Panc1 (cell line): ENCODE data around the gene PCDH10. TPM values are rescaled to one million over a fixed set of nuclear protein-coding genes. Genes with fewer than 3 reads are reported as not detected.

Source experiments
- ATAC-seq: fragments of 200-7000 bp; cut with Tn5 transposase; 2 replicates; pipeline ENCODE4 v1.9.1; 2020; ENCODE audit warnings: mild to moderate bottlenecking, moderate library complexity
- BruUV-seq: library from RNA; stranded (reverse); fragments of 400-500 nt; replicated peaks from 2 replicates; lab custom pipeline; 2021; lab: Mats Ljungman, UMichigan
- CTCF ChIA-PET: fragments of 300-600 bp; sonication (Branson Sonifier 250); formaldehyde crosslinking; loops from one replicate; lab custom pipeline; 2022; ENCODE audit warnings: antibody characterized with exemption; lab: Charles Lee
- POLR2A ChIA-PET: fragments of 300-600 bp; sonication (Branson Sonifier 250); formaldehyde crosslinking; loops from one replicate; lab custom pipeline; 2022; ENCODE audit warnings: antibody characterized with exemption; lab: Charles Lee
- DNase-seq: peaks from one replicate; pipeline ENCODE4 v3.0.0-alpha.2; 2010; ENCODE audit warnings: low read depth, low spot score
- H3K27ac ChIP-seq: 2 replicates; pipeline ENCODE4 v1.5.1; 2011; ENCODE audit warnings: mild to moderate bottlenecking, low read length, inconsistent platforms
- H3K27me3 ChIP-seq: fragments of 200-500 bp; sonication (Bioruptor generic); 2 replicates; pipeline ENCODE4 v1.6.0; 2014; ENCODE audit warnings: low read length, inconsistent platforms; ENCODE audit not compliant: control insufficient read depth, insufficient read depth
- H3K36me3 ChIP-seq: fragments of 200-500 bp; sonication (Bioruptor generic); 2 replicates; pipeline ENCODE4 v1.5.1; 2014; ENCODE audit warnings: inconsistent platforms, mild to moderate bottlenecking, low read length, moderate library complexity; ENCODE audit not compliant: control insufficient read depth, insufficient read depth
- H3K4me1 ChIP-seq: 2 replicates; pipeline ENCODE4 v1.5.1; 2011; ENCODE audit warnings: inconsistent platforms, mild to moderate bottlenecking, low read length, moderate library complexity; ENCODE audit not compliant: control insufficient read depth, insufficient read depth
- H3K4me3 ChIP-seq, 2 experiments: 2 replicates each; pipeline ENCODE4 v1.5.1; 2011 to 2012; ENCODE audit warnings: low read depth in 2 of 2, low read length in 2 of 2, mild to moderate bottlenecking in 2 of 2, inconsistent platforms in 1 of 2, moderate library complexity in 1 of 2
- H3K9me3 ChIP-seq: fragments of 200-500 bp; sonication (Bioruptor generic); 2 replicates; pipeline ENCODE4 v1.5.1; 2014; ENCODE audit warnings: low read depth, mild to moderate bottlenecking, inconsistent platforms, low read length, moderate library complexity; ENCODE audit not compliant: control insufficient read depth, insufficient read depth
- POLR2AphosphoS5 ChIP-seq: IDR thresholded peaks from 2 replicates; pipeline ENCODE4 v1.6.1; 2012; ENCODE audit warnings: mild to moderate bottlenecking, low read depth, low read length, moderate library complexity
- SIN3A ChIP-seq: IDR thresholded peaks from 2 replicates; pipeline ENCODE4 v1.6.1; 2012; ENCODE audit warnings: low read depth, mild to moderate bottlenecking, low read length, moderate library complexity, borderline replicate concordance; ENCODE audit not compliant: insufficient read depth
- TCF7L2 ChIP-seq: IDR thresholded peaks from 2 replicates; pipeline ENCODE4 v1.6.1; 2011; ENCODE audit warnings: mild to moderate bottlenecking, low read depth, low read length, inconsistent platforms
- in situ Hi-C: cut with HindIII; loops from 2 replicates; pipeline ENCODE4 v1.10.0; 2016; ENCODE audit warnings: low sequenced_read_pairs, low pct_unique_long_range_greater_than_20kb
- intact Hi-C: fragments of 100-400 bp; cut with micrococcal nuclease; formaldehyde crosslinking; loops from one replicate; pipeline ENCODE4 v1.10.0; 2022; ENCODE audit not compliant: unreplicated experiment
- total RNA-seq: library from RNA; stranded (reverse); gene quantifications from one replicate; pipeline ENCODE4 v1.2.1, GENCODE V29; 2021; ENCODE audit not compliant: unreplicated experiment
- TF ChIP-seq, protein P1 (sequence below): fragments of 450-650 bp; IDR thresholded peaks from 2 replicates; pipeline ENCODE4 v1.5.1; 2017; ENCODE audit warnings: mild to moderate bottlenecking
- TF ChIP-seq, protein P2 (sequence below), 2 experiments: IDR thresholded peaks; 2 replicates each; pipeline ENCODE4 v1.6.1; 2011 to 2012; ENCODE audit warnings: low read depth in 2 of 2, control low read depth in 1 of 2, low read length in 1 of 2, mild to moderate bottlenecking in 1 of 2, moderate library complexity in 1 of 2; ENCODE audit not compliant: insufficient read depth in 1 of 2

The PCDH10 gene
- total RNA-seq, 1 experiment from 2014 or later: not detected

DNA sequence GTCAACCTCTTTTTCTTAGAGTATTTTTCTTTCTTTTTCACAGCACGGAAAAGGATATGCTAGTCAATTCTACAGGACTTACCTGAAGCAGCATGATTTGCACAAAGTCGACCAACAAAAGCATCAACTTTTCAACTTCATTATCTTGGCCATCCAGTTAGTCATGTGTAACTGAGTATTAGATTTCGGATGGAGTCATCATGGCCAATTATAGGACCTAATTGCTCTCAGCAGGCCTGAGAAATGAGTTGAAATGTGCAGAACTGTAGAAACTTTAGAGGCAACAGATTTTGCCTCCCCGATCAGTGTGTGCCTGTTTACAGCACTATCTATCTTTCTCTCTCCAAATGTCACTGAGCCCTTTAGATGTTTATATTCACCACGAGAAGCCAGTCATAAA, 41.0 kb downstream of the PCDH10 start:
- BruUV-seq: no TSS peak
- POLR2A ChIA-PET: no interaction called here
- Histone ChIP-seq H3K36me3 (no peaks in the 10 kb centered on the region), H3K27me3 (no peaks in the 10 kb centered on the region), H3K4me3 (no peak overlapping the region), H3K9me3 (no peaks in the 10 kb centered on the region), H3K27ac (no peak overlapping the region), H3K4me1 (no peaks in the 10 kb centered on the region)
- CTCF ChIA-PET: no interaction called here
- ATAC-seq: no peak
- DNase-seq: no peak
- in situ Hi-C loops: no loop called here
- intact Hi-C loops: no loop called here
- TF ChIP-seq, protein P1, sequence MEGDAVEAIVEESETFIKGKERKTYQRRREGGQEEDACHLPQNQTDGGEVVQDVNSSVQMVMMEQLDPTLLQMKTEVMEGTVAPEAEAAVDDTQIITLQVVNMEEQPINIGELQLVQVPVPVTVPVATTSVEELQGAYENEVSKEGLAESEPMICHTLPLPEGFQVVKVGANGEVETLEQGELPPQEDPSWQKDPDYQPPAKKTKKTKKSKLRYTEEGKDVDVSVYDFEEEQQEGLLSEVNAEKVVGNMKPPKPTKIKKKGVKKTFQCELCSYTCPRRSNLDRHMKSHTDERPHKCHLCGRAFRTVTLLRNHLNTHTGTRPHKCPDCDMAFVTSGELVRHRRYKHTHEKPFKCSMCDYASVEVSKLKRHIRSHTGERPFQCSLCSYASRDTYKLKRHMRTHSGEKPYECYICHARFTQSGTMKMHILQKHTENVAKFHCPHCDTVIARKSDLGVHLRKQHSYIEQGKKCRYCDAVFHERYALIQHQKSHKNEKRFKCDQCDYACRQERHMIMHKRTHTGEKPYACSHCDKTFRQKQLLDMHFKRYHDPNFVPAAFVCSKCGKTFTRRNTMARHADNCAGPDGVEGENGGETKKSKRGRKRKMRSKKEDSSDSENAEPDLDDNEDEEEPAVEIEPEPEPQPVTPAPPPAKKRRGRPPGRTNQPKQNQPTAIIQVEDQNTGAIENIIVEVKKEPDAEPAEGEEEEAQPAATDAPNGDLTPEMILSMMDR: no peak
- TF ChIP-seq, protein P2, sequence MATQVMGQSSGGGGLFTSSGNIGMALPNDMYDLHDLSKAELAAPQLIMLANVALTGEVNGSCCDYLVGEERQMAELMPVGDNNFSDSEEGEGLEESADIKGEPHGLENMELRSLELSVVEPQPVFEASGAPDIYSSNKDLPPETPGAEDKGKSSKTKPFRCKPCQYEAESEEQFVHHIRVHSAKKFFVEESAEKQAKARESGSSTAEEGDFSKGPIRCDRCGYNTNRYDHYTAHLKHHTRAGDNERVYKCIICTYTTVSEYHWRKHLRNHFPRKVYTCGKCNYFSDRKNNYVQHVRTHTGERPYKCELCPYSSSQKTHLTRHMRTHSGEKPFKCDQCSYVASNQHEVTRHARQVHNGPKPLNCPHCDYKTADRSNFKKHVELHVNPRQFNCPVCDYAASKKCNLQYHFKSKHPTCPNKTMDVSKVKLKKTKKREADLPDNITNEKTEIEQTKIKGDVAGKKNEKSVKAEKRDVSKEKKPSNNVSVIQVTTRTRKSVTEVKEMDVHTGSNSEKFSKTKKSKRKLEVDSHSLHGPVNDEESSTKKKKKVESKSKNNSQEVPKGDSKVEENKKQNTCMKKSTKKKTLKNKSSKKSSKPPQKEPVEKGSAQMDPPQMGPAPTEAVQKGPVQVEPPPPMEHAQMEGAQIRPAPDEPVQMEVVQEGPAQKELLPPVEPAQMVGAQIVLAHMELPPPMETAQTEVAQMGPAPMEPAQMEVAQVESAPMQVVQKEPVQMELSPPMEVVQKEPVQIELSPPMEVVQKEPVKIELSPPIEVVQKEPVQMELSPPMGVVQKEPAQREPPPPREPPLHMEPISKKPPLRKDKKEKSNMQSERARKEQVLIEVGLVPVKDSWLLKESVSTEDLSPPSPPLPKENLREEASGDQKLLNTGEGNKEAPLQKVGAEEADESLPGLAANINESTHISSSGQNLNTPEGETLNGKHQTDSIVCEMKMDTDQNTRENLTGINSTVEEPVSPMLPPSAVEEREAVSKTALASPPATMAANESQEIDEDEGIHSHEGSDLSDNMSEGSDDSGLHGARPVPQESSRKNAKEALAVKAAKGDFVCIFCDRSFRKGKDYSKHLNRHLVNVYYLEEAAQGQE (IDR thresholded peaks at IDR 0.05; ENCODE audit: insufficient read depth in 1 of 2, low read depth in 2 of 2, low read length in 1 of 2): no peak
- no peak for TF ChIP-seq POLR2AphosphoS5
- no peak for TF ChIP-seq TCF7L2
- TF ChIP-seq SIN3A: no peak

DNA sequence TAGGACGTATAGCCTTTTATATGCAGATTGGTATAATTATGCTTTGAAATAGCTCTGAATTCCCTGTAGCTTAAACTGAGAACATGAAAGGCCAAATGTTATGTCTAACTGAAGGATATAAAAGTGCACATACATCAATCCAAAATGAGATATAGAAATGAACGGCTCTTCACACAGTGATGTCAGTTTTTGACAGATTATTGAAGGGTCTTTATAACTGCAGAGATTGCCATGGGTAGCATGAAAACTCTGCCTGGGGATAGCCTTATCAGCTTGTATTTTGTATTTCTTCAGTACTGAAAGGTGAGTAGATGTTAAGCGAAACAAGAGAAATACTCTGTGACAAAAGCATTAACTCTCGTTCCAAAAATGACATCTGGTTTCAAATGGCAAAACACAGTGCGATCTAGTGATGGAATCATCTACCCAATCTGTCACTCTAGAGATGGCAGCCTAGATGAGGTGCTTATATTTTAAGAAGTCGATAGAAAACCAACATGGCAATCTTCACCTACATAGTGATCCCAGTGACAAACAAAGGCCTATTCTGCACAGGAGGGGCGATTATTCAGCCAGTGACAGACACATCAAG, 59.7 kb downstream of the PCDH10 start:
- TF ChIP-seq, protein P2 (IDR thresholded peaks at IDR 0.05; ENCODE audit: insufficient read depth in 1 of 2, low read depth in 2 of 2, low read length in 1 of 2): no peak
- TF ChIP-seq SIN3A: no peak
- no peak for TF ChIP-seq TCF7L2
- no peak for TF ChIP-seq POLR2AphosphoS5
- TF ChIP-seq, protein P1: no peak
- Histone ChIP-seq H3K36me3 (no peaks in the 10 kb centered on the region), H3K27ac (no peak overlapping the region), H3K9me3 (no peaks in the 10 kb centered on the region), H3K4me1 (no peaks in the 10 kb centered on the region), H3K27me3 (no peaks in the 10 kb centered on the region), H3K4me3 (no peak overlapping the region)
- ChIA-PET POLR2A (no interaction called here), CTCF (no interaction called here)
- ATAC-seq (no peak), DNase-seq (no peak)
- in situ Hi-C loops: no loop called here
- intact Hi-C loops: no loop called here
- no TSS peak for BruUV-seq
